Measurements from ENCODE around the gene LEKR1. TPM values are rescaled to one million over a fixed set of nuclear protein-coding genes. Genes with fewer than 3 reads are reported as not detected.
"Not testable (repeated sequence)": the region's sequence is repeated elsewhere in the genome, so short reads cannot be mapped to it uniquely, and the experiment has no call there.

The LEKR1 gene
- total RNA-seq, 1 donor from 2014 or later: 1.3 TPM

GRCh38 chr3:156806698-156807097 is 19.5 kb upstream of the LEKR1 start:
- DNase-seq (ENCODE audit: low read depth): no peak

- no peak for DNase-seq (ENCODE audit: low read depth)
Measured at GRCh38 chr3:156808025-156808424, 18.1 kb upstream of the LEKR1 start.

DNA sequence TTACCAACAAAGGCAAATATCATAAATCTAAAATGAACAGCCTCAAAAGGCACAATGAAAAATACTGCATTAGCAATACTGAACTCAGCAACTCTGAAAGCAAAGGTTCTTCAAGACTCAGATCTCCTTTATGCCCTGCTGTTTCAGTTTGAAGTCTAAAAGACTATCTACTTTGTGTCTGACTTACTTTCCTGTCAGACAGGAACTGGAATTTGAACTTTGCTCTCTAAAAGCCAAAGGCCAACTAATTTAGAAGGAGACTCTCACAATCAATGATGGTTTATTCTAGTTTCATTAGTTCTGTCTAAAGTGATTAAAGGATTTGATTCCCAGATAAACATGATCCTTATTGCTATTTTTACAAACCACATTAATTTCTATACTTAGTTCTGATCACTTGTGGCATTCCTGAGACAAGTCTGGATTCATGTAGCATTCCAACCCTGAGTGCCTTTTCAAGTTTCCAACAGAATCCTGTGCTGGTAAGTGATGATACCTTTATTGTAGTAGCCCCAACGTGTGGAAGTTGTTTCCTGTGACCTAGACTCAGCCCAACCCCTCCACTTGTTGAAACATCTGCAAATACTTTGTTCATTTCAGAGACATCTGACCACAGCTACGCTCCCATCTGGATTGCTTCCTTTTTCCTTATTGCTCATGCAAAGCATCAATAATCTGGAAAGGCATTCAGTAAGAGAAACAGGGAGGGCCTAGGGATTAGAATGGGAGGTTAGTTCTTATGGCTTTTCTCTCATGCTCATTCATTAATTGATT is 14.9 kb upstream of the LEKR1 start:
- no peak for DNase-seq (ENCODE audit: low read depth)

DNA sequence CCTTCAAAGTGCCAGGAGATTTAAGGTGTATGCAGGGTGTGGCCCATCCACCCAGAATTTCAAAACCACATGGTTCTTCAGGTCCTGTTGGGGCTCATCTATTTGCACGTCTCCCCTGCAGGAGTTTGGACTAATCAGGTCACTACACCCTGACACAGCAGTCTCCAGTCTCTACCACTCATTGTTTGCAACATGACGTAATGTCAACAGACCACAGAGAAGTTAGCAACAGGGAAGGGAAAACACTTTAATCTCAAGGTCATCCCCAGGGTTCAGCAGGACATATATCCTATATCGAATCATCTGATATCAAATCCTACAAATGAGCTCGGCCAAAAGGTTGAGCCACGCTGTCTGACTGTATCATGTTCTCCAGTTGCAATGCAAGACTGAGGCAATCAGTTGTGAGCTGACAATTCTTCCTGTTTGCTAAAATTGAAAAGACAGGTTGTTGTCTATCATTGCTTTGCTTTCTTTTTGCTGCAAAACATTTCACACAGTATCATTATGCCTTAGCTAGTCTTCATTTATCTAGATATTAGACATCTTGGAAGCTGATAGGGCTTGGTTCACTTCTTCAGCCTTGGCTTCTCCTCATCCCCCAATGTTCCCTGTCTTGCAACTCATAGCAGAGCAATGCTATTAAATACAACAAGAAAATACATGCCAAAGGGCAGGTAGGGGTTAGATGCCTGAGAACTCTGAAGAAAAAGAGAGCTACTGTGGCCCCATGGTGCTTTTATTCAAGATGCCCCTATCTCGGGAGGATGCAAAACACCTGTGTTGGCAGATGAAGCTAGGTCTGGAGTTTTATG is 13.4 kb upstream of the LEKR1 start:
- peak; percentile 63 for DNase-seq (ENCODE audit: low read depth)

DNA sequence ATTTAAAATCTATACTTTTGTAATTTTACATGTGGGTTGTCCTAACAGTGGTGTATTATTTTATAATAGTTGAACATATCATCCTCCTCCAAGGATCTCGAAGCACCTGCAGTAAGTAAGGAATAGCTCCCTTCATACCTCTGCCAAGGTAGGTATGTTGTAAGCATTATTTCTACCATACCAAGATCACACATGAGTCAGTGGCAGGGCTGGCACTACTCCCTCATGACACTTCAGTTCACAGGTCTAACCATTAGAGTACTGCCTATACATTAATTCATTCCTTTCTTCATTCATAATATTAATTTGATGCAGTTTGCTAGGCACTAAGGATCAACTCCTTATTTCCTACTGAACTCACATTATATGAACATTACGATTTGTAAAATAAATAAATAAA is 11.9 kb upstream of the LEKR1 start:
- no peak for DNase-seq (ENCODE audit: low read depth)

DNA sequence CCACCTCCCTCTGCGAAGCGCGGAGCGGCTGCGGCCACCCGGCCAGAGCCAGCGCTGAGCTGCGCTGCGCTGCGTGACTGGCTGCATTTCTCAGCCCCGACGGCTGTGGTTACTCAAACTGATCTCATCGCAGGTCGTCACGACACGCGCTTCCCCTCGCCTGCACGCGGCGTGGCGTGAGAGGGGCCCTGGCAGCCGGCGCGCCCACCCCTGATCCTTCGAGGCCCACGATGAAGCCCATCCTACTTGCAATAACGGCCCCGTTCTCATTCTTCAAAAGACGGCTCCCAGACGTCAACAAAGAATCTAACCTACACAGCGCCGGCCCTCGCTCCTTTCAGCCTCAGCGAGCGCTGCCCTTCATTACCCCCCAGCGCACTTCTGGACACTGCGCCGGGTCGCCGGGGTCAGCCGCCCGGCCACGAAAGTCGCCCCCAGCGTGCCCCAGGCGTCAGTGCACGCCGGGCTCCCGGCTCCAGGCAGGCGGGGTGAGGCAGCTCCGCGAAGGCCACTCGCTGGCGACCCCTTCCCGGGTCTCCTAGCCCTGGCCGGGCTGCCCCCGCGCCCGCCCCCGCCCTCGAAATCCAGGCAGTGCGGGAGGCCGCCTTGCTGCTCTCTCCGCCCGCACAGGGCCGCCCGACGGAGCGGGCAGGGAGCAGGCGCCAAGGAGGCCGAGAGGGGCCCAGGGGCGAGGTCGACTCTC is 9.9 kb upstream of the LEKR1 start:
- no peak for DNase-seq (ENCODE audit: low read depth)

- DNase-seq (ENCODE audit: low read depth): peak; percentile 93
Measured at GRCh38 chr3:156816794-156817645, 9.1 kb upstream of the LEKR1 start.

GRCh38 chr3:156817646-156818272 is 8.4 kb upstream of the LEKR1 start:
- no peak for DNase-seq (ENCODE audit: low read depth)

DNA sequence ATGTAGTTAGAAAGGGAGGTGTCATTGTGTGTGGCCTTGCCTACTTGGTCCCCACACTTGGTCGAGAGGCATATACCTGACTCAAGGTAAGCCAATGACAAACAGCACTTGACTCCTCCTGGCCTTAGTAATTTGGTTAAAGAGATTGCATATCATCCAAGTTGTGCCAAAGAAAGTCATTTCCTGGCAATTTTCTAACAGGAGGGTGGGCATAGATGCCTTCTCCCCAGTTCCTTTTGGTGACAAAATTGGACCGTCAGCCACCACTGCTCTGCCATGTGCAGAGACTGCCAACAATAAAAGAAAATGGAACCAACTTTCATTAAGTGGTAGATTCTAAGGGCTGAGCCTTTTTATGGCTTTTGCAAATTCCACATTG is 7.9 kb upstream of the LEKR1 start:
- no peak for DNase-seq (ENCODE audit: low read depth)

DNA sequence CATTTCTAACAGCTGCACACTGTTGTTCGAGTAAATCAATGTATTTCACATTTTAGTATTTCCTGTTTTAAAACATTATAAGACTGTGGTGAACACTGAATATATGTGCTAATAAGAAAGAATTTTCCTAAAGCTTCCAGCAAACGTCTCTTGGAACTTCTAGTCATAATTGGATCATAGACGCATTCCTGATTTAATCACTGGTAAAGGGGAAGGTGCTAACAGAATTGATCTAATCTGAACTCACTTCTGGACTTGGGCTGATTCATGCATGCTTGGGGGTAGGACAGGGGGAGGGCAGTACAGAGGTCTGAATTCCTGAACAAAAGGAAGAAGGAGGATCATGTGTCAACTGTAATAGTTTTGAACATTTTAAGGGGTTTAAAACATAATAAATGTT is 7.3 kb upstream of the LEKR1 start:
- peak; percentile 56 for DNase-seq (ENCODE audit: low read depth)

DNA sequence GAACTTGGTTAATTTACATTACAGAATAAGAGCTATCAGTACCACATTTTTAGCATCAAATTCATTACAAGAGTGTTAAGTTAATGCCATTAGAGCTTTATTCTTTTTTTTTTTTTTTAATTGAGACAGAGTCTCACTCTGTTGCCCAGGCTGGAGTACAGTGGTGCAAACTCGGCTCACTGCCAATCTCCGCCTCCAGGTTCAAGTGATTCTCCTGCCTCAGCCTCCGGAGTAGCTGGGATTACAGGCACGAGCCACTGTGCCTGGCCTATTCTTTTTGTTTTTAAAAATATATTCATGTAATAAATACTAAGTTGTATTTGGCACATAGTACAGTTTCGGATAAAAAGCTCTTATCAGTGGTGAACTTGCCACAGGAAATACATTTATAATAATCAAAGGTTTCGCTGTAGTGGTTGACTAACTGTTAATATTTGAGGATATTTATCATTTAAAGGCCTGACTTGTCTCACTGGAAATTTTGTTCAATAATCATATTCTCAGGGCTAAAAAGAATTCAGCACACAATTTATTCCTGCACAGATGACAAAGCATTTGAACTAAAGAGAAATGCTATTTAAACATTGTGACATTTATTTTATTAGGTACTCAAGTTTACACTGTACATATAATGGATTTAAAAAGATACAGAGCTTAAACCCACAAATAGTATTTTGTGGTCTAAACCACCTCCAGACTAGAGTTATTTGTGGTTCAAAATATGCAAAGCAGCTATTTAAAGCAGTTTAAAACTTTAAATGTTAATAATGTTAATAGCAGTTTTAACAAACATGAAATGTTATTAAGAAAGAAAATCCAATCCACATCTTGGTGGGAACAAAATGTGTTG is 6.1 kb upstream of the LEKR1 start:
- DNase-seq (ENCODE audit: low read depth): peak; percentile 43

GRCh38 chr3:156820692-156821080 is 5.5 kb upstream of the LEKR1 start:
- no peak for DNase-seq (ENCODE audit: low read depth)

GRCh38 chr3:156822626-156823260 is 3.4 kb upstream of the LEKR1 start:
- not testable (repeated sequence) for DNase-seq (ENCODE audit: low read depth)

GRCh38 chr3:156825795-156826143 is 384 bp upstream of the LEKR1 start:
- no peak for DNase-seq (ENCODE audit: low read depth)

DNA sequence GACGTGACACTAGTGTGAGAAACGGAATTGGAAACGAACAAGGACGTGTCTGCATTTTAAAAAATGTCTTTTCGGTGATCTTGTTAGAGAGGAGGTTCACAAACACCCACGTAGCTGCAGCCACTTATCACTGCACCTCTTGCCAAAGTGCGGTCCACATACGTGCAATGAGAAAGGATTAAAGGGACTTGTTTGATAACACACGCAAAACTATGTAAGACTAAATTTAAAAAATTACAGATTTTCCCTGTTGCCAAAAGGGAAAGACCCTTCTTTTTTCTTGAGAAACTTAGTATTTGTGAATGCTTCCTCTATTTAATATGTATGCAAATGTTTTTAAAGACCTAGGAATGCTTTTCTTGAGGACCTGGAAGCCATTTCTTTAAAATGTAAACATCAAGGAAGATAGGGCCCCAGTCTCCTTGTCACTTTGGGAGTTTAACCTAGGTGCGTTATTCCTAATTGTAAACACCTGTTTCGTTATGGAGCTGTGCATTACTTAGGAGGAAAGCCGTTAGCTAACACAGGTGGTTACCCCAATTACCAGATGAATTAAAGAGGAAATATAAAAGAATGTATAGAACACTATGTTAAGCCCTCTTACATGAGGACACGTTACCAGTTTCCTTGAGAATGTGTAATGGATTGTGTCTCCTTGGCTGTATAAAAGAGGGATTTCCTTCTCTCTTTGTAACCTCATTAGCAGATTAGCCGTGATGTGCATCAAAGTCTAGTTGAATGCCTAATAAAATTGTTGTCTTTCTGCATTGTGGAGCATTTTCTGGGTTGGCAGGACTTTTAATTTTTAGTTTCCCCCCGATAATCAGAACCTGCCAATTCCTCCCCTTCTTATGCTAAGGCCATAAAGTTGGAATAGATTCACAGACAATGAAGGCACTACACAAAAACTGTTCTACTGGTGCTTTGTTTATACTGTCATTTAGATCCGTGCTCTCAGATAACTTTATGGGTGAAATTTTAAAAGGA is 1.0 kb downstream of the LEKR1 start:
- no peak for DNase-seq (ENCODE audit: low read depth)

DNA sequence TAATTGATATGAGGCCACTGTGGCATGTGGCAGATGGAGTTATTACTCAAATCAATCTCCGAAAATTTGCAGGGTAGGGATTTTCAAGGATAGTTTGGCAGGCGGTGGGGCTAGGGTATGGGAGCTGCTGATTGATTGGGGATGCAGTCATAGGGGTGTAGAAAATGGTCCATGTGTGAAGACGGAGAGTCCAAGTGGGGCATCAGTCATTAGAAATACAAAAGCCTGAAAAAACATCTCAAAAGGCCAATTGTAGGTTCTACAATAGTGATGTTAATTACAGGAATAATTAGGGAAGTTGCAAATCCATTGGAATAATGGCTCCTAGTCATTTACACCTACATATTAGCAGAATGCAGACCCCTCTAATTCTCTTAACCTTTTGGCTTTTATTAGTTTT is 4.9 kb downstream of the LEKR1 start:
- DNase-seq (ENCODE audit: low read depth): no peak

- no peak for DNase-seq (ENCODE audit: low read depth)
Measured at GRCh38 chr3:156834435-156834834, 8.3 kb downstream of the LEKR1 start.

GRCh38 chr3:156834962-156835535 is 8.9 kb downstream of the LEKR1 start:
- DNase-seq (ENCODE audit: low read depth): no peak
